GM18951 (cell line): ENCODE measurements around the gene CCDC85C.

Experiments used
- POLR2A ChIP-seq: IDR thresholded peaks from 4 replicates; pipeline ENCODE4 v1.6.1; 2011; ENCODE audit warnings: mild to moderate bottlenecking; ENCODE audit not compliant: insufficient read length, insufficient read depth; ENCODE audit errors: extremely low read depth
- in situ Hi-C: fragments of 300-500 bp; cut with MboI; formaldehyde crosslinking; loops from one replicate; pipeline ENCODE4 v1.12.0; 2022; ENCODE audit warnings: low sequenced_read_pairs, mixed read lengths, inconsistent platforms; ENCODE audit not compliant: unreplicated experiment

CCDC85C gene

GRCh38 chr14:99581938-99582337 is 22.1 kb downstream of the CCDC85C start:
- no peak for TF ChIP-seq POLR2A

DNA sequence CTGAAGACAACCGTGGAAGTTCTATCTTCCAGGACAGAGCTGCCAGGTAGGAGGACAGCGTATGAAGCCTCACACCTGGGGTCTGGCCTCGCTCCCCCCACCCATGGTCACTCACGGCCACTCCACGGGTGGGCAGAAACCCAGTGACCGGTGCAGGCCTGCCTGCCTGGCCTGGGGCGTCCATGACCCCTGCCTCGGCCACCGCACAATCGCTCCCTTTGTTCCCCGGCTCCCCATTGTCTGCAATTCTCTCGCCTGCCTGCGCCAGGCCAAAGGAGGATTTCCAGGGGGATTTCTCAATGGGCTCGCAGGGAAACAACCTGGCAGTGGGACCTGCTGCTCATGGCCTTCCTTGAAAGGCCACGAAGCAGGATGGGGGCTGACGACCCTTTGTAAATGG is 22.6 kb downstream of the CCDC85C start:
- TF ChIP-seq POLR2A = no peak
- in situ Hi-C loops = no loop called here

More at GRCh38 chr14:99581938-99582337, 22.1 kb downstream of the CCDC85C start:
- in situ Hi-C loops = no loop called here

- TF ChIP-seq POLR2A = no peak
Observed at GRCh38 chr14:99579903-99580571, 24.0 kb downstream of the CCDC85C start.

DNA sequence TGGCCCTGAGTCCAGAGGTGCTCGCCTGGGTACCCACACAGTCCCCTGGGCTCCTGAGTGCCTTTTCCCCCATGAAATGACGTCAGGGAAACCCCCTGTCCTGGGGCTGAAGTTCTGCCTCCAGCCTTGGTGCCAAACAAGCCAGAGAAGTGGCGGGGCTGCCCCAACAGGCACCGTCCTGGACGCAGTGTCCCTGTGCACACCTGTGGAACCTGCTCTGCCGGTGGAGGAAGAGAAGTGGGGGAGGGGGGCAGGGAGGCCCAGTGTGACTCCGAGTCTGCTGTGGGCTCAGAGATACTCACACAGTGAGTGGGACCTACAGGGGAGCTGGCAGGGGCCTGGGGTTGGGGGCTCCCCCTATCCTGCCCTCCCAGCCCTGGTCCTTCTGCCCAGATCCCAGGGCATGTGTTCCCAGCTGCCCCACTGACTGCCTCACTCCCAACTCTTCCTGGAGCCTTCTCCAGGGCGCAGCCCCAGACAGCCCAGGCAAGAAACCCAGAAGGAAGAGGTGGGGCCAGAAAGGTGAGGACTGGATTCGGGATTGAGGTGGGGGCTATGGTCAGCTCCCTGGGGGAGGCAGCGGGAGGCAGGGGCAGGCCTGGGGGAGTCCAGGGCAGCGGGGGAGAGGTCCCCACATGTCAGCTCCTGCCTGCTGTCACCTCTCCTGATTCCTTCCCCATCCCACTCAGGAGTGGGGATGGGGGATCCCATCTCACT is 24.7 kb downstream of the CCDC85C start:
- in situ Hi-C loops = no loop called here
- TF ChIP-seq POLR2A = no peak

More at GRCh38 chr14:99579903-99580571, 24.0 kb downstream of the CCDC85C start:
- in situ Hi-C loops = no loop called here

GRCh38 chr14:99578541-99579101 is 25.4 kb downstream of the CCDC85C start:
- TF ChIP-seq POLR2A = no peak
- in situ Hi-C loops = no loop called here

- in situ Hi-C loops = no loop called here
- no peak for TF ChIP-seq POLR2A
Observed at GRCh38 chr14:99576761-99577705, 27.0 kb downstream of the CCDC85C start.

DNA sequence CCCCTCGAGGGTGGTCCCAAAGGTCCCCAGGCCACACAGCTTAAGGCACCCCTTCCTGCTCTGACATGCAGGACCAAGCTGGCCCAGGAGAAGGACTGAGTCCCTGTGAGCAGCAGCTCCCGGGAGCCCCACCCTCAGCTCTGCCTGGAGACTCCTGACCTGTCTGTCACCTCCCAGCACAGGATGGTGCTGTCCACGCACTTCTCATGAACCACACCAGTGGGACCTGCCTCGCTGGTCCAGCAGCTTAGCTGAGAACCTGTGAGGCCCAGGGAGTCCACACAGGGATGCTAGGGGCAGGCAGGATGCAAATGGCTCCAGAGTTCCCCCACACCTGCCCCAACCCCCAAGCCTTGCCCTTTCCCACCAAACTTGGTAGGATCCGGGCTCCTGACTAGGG is 27.7 kb downstream of the CCDC85C start:
- TF ChIP-seq POLR2A = no peak
- in situ Hi-C loops = no loop called here

DNA sequence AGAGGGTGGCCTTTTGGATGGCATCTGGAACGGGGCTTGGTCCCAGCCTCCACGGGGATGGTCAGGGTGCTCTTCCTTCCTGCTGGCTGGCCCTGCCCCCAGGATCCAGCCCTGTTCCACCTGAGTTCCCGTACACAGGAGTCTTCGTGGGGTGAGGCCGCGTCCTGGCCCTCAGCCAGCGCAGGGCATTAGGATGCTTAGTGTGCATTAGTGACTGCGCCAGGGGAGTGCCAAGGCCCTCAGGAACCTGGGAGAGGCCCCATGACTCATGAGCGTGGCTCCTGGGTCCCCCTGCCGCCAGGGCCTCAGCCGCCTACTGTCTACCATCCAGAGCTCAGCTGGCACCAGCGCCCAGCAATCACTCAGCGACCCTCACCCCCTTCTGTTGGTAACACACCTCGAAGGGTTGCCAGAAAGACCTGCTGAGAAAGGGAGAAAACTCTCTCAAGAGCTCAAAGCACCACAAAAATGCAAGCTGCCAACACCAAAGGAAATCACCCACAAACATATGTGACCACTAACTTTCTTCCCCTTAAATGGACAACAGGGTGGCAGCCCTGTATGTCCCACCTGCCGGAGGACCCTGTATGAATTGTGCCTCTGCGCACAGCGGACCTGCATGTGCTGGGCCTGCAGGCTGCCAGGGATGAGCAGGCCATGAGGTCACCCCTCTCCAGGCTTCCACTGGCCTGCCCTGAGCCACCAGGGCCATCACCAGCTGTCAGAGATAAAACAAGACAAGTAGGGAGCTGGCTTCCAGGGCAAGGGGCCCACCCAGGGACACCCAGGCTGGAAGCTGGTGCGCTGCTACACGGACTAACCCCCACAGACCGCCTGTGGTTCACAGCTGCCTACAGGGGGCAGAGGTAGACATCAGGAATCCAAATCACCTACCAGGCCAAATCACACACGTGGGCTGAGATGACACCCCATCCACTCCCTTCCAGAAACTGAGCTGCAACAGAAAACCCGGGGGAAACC is 28.7 kb downstream of the CCDC85C start:
- TF ChIP-seq POLR2A = no peak
- in situ Hi-C loops = no loop called here

DNA sequence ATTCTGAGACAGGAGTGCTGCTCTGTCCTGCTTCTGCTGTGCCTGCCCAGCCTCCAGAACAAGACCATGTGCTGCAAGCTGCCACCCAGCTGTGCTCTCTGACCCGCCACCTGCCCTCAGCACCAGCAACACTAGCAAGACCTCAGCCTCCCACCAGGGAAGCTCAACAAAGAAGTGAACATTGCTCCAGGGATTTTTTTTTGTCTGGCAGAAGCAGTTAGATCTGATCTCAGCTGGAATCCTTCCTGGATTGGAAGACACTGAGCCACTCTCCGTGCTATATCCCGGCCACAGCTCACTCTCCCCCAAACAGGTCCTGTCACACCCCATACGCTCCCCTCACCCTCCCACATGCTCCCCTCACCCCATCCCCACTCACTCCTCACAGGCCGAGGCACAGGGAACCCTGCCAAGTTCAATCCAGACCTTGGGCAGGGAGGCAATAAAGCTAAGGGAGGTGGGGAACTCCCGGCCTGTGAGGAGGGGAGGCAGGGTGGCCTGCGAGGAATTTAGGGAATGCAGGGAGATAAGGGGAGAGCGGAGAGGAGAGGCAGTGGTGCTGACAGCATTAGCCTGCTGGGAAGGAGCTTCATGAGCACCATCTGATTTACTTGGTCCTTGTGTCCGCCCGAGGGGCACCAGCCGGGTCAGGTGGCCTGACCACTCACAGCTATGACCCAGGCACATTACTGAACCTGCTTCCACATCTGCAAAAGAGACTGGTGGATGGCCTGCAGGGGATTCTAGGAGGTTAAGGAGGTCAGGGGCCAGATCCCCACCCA is 29.7 kb downstream of the CCDC85C start:
- no peak for TF ChIP-seq POLR2A
- in situ Hi-C loops = no loop called here

DNA sequence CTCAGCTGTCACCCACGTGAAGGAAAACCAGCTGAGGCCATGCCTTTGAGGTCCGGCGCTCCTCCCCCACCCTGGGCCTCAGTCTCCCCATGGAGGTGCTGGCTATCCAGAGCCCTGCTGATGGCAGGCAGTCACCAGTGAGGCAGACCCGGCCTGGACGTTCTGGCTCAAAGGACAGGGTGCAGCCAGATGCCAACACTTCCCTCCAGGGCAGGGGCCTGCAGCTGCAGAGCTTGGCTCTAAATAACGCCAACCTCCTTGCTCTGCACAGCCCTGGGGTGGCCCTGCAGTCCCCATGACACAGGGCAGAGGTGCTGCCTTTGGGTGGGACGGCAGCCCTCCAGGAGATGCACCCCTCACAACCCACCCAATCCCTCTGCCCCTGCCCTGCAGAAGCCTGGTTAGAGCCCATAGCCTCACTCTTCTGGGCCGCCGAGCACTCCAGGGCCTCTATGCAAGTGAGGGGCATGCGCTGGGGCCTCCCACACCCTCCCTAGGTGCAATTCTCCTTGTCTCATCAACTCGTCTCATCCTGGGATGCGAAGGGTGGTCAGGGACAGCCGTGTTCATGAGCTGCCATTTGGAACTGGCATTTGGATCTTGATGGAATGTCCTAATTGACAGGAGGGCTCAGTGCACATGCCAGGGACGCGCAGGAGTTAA is 30.4 kb downstream of the CCDC85C start:
- in situ Hi-C loops = no loop called here
- no peak for TF ChIP-seq POLR2A

GRCh38 chr14:99573000-99573330 is 31.0 kb downstream of the CCDC85C start:
- in situ Hi-C loops = no loop called here
- no peak for TF ChIP-seq POLR2A
